ENCODE results near the gene TARM1. TPM values are rescaled to one million over a fixed set of nuclear protein-coding genes. Genes with fewer than 3 reads are reported as not detected.

Gene TARM1
- total and polyA plus RNA-seq, 2 of the 8 experiments (the other 6 are each of a cell fraction or from before 2014, with no cell fraction given) = not detected

DNA sequence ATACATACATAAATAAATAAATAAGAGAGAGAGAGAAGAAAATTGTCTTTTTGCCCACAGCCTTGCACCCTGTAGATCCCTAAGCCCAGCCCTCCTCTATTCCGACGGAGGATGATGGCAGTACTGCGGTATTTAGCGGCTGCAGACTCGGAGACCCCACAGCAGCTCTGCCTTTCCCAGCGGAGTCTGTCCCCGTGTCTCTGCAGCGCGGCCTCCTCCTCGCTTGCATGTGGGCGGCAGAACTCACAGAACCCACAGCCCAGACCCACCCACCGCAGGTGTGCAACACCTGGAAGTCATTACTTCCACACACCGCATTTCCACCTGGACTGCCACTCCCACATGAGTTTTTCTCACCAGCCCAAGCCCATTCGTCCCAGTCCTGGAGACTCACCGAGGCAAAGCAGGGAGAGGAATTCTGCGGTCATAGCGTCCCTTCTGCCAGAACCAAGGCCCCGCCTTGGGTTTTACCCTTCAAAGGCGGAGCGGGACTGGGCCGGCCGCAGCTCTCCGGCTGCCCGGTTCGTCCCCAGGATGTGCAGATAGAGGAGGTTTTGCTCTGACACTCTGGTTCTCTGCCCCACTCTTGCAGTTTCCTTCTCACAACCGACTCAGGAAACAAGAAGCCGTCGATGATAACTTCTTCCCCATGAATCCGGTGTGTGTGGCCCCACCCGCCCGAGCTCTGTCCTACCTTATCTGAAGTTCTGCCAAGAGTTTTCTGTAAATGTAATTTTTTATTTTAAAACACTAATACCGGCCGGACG is 17.6 kb downstream of the TARM1 start, which contains the start of gene VSTM1:
Gene VSTM1 (minus strand): TSS at position 548 of the 767 bp plus-strand sequence. CDS start 120 bp downstream, at position 428.
- Histone ChIP-seq H3K4ac (replicated peaks; ENCODE audit: insufficient read length, low read depth, low read length) (no peak within 1 kb of the TSS), H3K18ac (ENCODE audit: extremely low read depth, low read length) (peak within 1 kb of the TSS; percentile 19; the same call in 1 of the 2 replicates), H2BK120ac (replicated peaks; ENCODE audit: low read depth, low read length) (no peak within 1 kb of the TSS), H2BK5ac (ENCODE audit: low read depth, low read length) (no peak within 1 kb of the TSS), H3K23me2 (ENCODE audit: low read depth, low read length) (no peaks in the 10 kb centered on the region), H3K27me3 (replicated peaks in 1 of 4; ENCODE audit: control insufficient read depth in 3 of 4, extremely low read depth in 1 of 4, insufficient read depth in 3 of 4, low read length in 3 of 4) (no peaks in the 10 kb centered on the region), H4K5ac (ENCODE audit: insufficient read length, low read depth, low read length) (no peak within 1 kb of the TSS), H2BK12ac (ENCODE audit: low read depth, low read length) (0 out of 2 replicates have a peak within 1 kb of the TSS, but pooled peaks have one; percentile 39), H3K27ac (ENCODE audit: low read depth, low read length) (no peak within 1 kb of the TSS), H2BK15ac (ENCODE audit: low read length) (no peak within 1 kb of the TSS), H2AFZ (ENCODE audit: low read length) (peak within 1 kb of the TSS; percentile 76; the same call in 1 of the 2 replicates), H3K14ac (ENCODE audit: insufficient read length) (no peak within 1 kb of the TSS), H3K36me3 (ENCODE audit: control insufficient read depth in 2 of 4, insufficient read depth in 4 of 4, low read length in 3 of 4) (no peaks in the 10 kb centered on the region), H2AK5ac (ENCODE audit: low read depth, low read length) (no peak within 1 kb of the TSS), H3K9ac (replicated peaks in 1 of 4; ENCODE audit: extremely low read depth in 1 of 4, low read depth in 3 of 4, low read length in 3 of 4) (no peak within 1 kb of the TSS), H3K56ac (replicated peaks; ENCODE audit: insufficient read length, low read depth, low read length) (no peak within 1 kb of the TSS), H3K23ac (ENCODE audit: insufficient read length) (no peak within 1 kb of the TSS), H4K91ac (replicated peaks; ENCODE audit: insufficient read length, low read length) (no peak within 1 kb of the TSS), H3K79me2 (ENCODE audit: control insufficient read depth in 1 of 2, insufficient read depth in 2 of 2, low read length in 2 of 2) (no peaks in the 10 kb centered on the region), H2BK20ac (ENCODE audit: low read length) (no peak within 1 kb of the TSS), H4K8ac (ENCODE audit: extremely low read depth, insufficient read depth, low read length) (no peak within 1 kb of the TSS), H3K9me3 (ENCODE audit: insufficient read depth in 2 of 2, low read depth in 1 of 2, low read length in 1 of 2) (no peaks in the 10 kb centered on the region), H4K20me1 (replicated peaks in 1 of 2; ENCODE audit: control insufficient read depth in 1 of 2, insufficient read depth in 2 of 2, low read length in 2 of 2) (no peaks in the 10 kb centered on the region), H3K4me2 (ENCODE audit: insufficient read depth in 1 of 2, low read depth in 2 of 2, low read length in 2 of 2) (no peak within 1 kb of the TSS), H3K79me1 (ENCODE audit: low read depth, low read length) (no peaks in the 10 kb centered on the region), H3K4me3 (ENCODE audit: extremely low read depth in 1 of 4, insufficient read depth in 2 of 4, low read depth in 3 of 4, low read length in 4 of 4) (no peak within 1 kb of the TSS), H3K4me1 (replicated peaks in 1 of 4; ENCODE audit: control insufficient read depth in 3 of 4, insufficient read depth in 4 of 4, low read length in 3 of 4) (no peaks in the 10 kb centered on the region)
- FAIRE-seq (no peak), DNase-seq (ENCODE audit: low read depth in 1 of 2, low spot score in 2 of 2) (no peak)
- 92% methylated on average over 34 of the region's 34 CpGs; no CpG with 5 or more reads in 1 of the 2 experiments for WGBS, 2 experiments (ENCODE audit: extremely low coverage in 1 of 2, insufficient coverage in 1 of 2, insufficient read length in 1 of 2, insufficient replicate concordance in 2 of 2, low coverage in 1 of 2, low lambda C conversion rate in 2 of 2, missing lambda C conversion rate in 1 of 2)
- ChIA-PET POLR2A (ENCODE audit: partially characterized antibody) (interaction anchor here (1.1 to 1.2 kb wide), 2 partner anchors 8 to 23 kb away, joined by 4 to 5 read pairs; no protein-coding TSS in a partner anchor), CTCF (ENCODE audit: partially characterized antibody) (interaction anchor here (0.9 to 1.2 kb wide), 2 partner anchors 13 to 32 kb away, joined by 3 to 4 read pairs; no protein-coding TSS in a partner anchor)
- TF ChIP-seq CEBPB (IDR thresholded peaks at IDR 0.05; ENCODE audit: low read depth, low read length) (no peak), TAF7 (optimal IDR thresholded peaks at IDR 0.05; ENCODE audit: borderline replicate concordance, low read depth, low read length) (no peak), NANOG (IDR thresholded peaks at IDR 0.05; ENCODE audit: insufficient read depth, low read depth, low read length, poor library complexity, severe bottlenecking) (no peak), KDM5A (IDR thresholded peaks at IDR 0.05; ENCODE audit: low read length) (no peak), YY1 (IDR thresholded peaks at IDR 0.05; ENCODE audit: low read depth, low read length) (no peak), MAX (IDR thresholded peaks at IDR 0.05) (no peak), GABPA (IDR thresholded peaks at IDR 0.05; ENCODE audit: borderline replicate concordance, insufficient read depth, low read length) (no peak), RNF2 (IDR thresholded peaks at IDR 0.05; ENCODE audit: borderline replicate concordance, low read depth, low read length, missing control alignments, poor library complexity, severe bottlenecking) (no peak), RXRA (IDR thresholded peaks at IDR 0.05; ENCODE audit: insufficient read depth, low read depth, low read length) (no peak)
